GM04503 (cell line): ENCODE data around the gene PPP2R3B.
"Not testable (repeated sequence)": the region's sequence is repeated elsewhere in the genome, so short reads cannot be mapped to it uniquely, and the experiment has no call there.

Source experiments
- DNase-seq: peaks from one replicate; pipeline ENCODE4 v3.0.0-alpha.2; 2012; ENCODE audit warnings: low read depth

Gene PPP2R3B

DNA sequence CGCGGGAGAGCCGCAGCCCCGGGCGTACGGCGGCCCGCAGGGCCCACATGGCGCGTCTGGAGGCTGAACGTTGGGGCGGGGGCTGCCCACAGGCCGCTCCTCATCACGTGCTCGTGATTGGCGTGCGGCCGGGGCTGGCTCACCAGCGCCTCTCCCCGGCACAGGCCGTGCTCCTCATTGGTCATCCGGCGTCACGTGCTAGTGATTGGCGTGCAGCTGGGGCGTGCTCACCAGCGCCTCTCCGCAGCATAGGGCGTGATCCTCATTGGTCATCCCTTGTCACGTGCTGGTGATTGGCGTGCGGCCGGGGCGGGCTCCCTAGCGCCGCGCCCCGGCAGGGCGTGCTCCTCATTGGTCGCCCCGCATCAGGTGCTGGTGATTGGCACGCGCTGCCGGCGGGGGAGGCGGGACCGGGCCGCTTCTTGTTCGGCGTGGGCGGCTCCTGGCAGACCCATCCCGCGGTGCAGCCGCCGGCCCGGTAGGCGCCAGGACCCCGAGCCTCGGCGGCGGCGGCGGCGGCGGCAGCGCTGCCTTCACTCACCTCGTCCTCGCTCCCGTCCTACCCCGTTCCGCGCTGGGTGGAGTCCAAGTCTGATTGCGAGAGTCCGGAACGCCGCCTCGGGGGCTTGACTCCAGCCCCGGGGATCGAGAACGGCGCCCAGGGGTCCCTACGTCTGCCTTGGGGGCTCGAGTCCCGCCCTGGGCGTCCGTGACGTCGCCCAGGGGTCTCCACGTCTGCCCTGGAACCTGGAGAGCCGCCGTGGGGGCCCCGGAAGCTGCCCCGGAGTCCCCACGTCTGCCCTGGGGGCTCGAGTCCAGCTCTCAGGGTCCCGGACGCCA lies 67.7 kb downstream of the PPP2R3B start, which contains the start of gene GTPBP6:
GTPBP6 (minus strand) TSS at position 58 of the 840 bp plus-strand sequence; CDS start at position 49, 9 bp downstream.
- peak; percentile 97 for DNase-seq

- DNase-seq = peak; percentile 87
Observed at GRCh38 chrX:318068-318738, 68.5 kb downstream of the PPP2R3B start.

DNA sequence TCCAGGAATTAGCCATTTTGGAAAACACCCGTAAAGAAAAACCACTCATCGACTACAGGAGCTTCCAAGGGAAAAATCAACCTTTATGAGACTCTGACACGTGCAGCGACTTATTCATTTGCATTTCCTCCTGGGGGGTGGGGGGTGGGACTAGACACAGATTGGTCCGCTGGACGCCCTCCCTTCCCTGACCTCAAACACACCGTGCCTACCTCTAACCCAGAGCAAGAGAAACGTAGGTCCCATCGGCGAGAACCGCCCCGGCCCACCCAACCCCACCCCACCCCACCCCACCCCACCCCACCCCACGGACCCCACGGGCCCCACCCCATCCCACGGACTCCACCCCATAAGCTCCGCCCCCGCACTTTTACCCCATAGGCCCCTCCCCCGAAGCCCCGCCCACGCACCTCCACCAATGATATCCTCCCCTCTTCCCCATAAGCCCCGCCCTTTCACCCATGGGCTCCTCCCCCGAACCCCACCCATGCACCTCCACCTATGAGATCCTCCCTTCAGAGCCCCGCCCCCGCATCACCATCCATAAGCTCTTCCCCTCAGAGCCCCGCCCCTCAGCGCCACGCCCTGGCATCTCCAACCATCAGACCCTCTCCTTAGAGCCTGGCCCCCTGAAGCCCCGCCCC lies 69.2 kb downstream of the PPP2R3B start:
- DNase-seq = no peak

- DNase-seq = no peak
Observed at GRCh38 chrX:316351-317325, 70.1 kb downstream of the PPP2R3B start.

DNA sequence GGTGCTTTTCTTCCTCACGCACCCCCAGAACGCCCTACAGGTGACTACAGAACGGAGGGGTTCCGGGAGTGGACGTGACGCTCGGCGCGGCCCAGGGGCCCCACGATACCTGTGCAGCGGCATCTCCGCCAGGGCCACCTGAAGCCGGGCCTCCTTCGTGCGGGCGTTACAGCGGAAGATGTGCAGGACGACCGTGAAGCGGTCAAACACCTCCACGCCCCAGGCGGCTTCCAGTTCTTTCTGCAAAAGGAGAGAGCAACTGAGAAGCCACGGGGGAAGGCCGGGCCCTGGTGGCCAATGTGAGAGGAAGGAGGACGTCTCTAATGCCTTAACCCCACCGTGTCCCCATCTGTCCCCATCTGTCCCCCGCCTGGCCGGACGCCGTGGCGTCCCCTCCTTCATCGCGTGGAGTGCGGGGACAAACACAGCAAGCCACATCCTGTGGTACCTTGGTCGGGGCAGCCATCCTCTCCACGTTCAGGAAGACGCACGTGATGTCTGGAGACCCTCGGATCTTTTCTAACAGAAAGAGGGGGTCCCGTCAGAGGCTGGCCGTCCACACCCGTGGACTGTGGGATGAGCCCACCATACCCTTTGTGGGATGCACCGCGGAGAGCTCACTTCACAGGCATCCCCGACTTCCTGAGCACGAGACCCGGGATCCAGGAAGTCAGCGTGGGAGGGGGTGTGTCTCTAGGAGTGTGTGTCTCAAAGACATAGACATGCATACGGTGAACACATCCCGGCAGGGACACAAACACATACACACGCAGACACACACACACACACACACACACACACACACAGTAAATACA lies 71.7 kb downstream of the PPP2R3B start:
- no peak for DNase-seq

DNA sequence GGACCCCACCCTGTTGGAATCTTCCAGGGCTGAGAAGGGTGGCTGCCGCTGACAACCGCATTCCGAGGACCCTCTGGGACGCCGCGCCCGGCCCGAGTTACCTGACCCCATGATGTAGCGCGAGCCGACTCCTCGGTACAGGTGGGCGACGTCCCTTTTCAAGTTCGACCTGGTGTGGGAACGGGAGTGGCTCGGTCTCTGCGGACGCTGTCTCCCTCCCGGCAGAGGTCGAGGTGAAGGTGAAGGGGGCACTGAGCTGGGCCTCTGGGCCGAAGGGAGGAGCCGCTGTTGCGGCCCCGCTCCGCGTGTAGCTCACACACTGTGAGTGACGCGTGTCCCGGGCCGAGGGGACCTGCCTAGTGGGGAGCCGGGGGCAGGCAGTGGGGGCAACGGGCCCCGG lies 72.7 kb downstream of the PPP2R3B start:
- DNase-seq = no peak

- DNase-seq = no peak
Observed at GRCh38 chrX:313546-313945, 73.2 kb downstream of the PPP2R3B start.

- DNase-seq = no peak
Observed at GRCh38 chrX:312621-313331, 73.9 kb downstream of the PPP2R3B start.

- DNase-seq = no peak
Observed at GRCh38 chrX:311156-312129, 75.3 kb downstream of the PPP2R3B start.

GRCh38 chrX:310621-311155 lies 76.0 kb downstream of the PPP2R3B start:
- no peak for DNase-seq

DNA sequence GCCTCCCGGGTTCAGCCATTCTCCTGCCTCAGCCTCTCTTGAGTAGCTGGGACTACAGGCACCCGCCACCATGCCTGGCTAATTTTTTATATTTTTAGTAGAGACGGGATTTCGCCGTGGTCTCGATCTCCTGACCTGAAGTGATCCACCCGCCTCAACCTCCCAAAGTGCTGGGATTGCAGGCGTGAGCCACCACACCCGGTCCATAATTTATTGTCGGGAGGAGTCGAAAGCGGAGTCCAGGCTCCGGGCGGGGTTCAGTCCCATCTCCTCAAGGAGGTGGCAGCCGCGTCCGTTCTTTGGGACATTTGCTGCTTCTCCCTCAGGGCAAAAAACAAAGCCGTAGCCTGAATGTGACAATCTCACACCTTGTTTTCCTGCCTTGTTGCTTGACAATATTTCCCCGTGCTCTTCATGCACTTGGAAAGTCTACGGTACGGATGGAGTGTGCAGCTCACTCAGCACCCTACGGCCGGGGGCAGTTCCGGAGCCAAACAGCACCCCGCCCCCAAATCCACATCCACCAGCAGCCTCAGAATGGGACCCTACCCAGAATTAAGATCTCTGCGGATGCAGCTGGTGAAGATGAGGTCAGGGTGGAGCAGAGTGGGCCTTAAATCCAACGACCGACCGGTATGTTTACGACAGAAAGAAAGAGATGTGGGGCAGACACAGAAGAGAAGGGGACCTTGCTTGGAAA lies 77.7 kb downstream of the PPP2R3B start:
- no peak for DNase-seq

DNA sequence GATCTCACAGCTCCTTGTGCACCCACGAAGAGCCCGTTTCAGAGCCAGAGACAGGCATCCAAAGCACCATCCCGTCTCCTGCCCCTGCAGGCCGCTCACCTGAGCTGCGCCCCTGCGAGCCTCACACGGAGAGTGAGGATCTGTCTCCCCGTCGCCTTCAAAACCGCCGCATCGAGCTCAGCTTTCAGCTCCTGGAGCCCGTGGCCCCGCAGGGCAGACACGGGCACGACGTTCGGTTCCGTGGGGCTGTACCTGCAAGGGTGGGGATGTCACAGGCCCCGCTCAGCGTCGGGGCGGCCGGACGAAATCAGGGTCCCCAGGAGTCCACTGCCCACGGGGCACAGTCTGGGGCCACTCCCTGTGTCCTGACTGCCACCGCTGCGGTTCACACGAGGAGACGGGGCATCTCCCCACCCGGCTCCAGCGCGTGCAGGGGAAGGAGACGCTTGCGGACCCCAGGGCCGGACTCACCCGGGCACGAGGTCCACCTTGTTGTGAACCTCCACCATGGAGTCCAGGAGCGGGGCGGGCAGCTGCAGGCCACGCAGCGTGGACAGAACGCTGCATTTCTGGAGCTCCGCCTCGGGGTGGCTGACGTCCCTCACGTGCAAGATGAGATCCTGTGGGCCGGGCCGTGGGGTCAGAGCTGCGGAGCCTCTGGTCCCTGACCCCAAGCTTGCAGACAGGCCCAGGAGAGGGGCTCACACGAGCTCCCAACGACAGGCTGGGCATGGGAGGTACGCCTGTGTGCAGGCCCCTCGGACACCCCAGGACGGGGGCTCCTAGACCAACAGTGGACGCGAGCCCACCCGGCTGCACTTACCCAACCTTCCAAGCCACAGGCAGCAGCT lies 79.2 kb downstream of the PPP2R3B start:
- no peak for DNase-seq

DNA sequence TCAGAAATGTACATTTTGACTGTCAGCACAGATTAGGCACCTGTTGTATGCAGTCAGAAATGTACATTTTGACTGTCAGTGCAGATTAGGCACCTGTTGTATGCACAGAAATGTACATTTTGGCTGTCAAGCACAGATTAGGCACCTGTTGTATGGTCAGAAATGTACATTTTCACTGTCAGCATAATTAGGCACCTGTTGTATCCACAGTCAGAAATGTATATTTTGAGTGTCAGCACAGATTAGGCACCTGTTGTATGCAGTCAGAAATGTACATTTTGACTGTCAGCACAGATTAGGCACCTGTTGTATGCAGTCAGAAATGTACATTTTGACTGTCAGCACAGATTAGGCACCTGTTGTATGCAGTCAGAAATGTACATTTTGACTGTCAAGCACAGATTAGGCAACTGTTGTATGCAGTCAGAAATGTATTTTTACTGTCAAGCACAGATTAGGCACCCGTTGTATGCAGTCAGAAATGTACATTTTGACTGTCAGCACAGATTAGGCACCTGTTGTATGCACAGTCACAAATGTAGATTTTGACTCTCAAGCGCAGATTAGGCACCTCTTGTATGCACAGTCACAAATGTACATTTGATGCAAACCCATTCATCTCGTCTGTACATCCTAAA lies 80.0 kb downstream of the PPP2R3B start:
- DNase-seq = not testable (repeated sequence)

DNA sequence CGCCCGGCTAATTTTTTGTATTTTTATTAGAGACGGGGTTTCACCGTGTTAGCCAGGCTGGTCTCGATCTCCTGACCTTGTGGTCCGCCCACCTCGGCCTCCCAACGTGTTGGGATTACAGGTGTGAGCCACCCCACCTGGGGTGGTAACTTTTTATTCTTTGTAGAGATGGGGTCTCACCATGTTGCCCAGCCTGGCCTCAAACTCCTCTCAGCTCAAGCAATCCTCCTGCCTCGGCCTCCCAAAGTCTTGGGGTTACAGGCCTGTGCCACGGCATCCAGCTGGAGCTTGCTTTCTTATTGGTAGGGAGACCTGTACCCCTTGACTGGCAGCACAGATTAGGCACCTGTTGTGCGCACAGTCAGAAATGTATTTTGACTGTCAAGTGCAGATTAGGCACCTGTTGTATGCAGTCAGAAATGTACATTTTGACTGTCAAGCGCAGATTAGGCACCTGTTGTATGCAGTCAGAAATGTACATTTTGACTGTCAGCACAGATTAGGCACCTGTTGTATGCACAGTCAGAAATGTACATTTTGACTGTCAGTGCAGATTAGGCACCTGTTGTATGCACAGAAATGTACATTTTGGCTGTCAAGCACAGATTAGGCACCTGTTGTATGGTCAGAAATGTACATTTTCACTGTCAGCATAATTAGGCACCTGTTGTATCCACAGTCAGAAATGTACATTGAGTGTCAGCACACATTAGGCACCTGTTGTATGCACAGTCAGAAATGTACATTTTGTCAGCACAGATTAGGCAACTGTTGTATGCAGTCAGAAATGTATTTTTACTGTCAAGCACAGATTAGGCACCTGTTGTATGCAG lies 80.7 kb downstream of the PPP2R3B start:
- DNase-seq = not testable (repeated sequence)

DNA sequence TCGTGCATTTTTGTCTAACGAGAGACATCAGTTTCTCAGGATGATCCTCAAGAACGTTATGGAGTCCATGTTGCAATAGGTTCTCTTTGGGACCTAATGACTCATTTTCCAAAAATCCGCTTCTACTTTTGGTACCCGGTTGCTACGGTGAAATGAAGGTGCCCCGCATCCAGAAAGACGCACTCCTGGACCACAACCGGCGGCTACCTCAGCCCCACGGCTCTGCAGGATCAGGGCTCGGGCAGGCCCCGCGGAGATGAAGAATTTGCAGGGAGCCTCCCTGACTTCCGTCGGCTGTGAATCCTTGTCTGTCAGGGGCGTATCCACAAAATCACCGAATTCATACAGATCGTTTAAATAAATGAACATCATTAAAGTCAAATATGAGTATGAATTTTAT lies 83.7 kb downstream of the PPP2R3B start:
- no peak for DNase-seq

- no peak for DNase-seq
Observed at GRCh38 chrX:300334-300733, 86.4 kb downstream of the PPP2R3B start.
